ENCODE data around the gene DLG1. TPM values are rescaled to one million over a fixed set of nuclear protein-coding genes. Genes with fewer than 3 reads are reported as not detected.

DLG1 gene
- total and polyA plus RNA-seq, 9 of the 15 experiments (the other 6 are each of a cell fraction or from before 2014, with no cell fraction given) = 9.4 to 63.5 (median 43.6) TPM

- peak; percentile 79 for TF ChIP-seq POLR2B (IDR thresholded peaks at IDR 0.05; ENCODE audit: low read depth, partially characterized antibody)
- no peak for TF ChIP-seq CBFA2T2 (conservative IDR thresholded peaks at IDR 0.05)
- TF ChIP-seq PURB (CRISPR knock-in tag; IDR thresholded peaks at IDR 0.05; ENCODE audit: low read depth) = no peak
- TF ChIP-seq FOS (IDR thresholded peaks at IDR 0.05; ENCODE audit: extremely low read depth, insufficient read length) = no peak
- TF ChIP-seq ZNF830 (CRISPR knock-in tag; IDR thresholded peaks at IDR 0.05) = no peak
- TF ChIP-seq ZNF639 (CRISPR knock-in tag; conservative IDR thresholded peaks at IDR 0.05 in 1 of 2, IDR thresholded peaks at IDR 0.05 in 1 of 2) = no peak; a peak in 1 of 4 replicates
- no peak for TF ChIP-seq PPARD (CRISPR knock-in tag; IDR thresholded peaks at IDR 0.05)
- TF ChIP-seq PCBP1 (IDR thresholded peaks at IDR 0.05; ENCODE audit: low read depth, low read length, poor library complexity, severe bottlenecking) = peak; percentile 14
- TF ChIP-seq E4F1 (CRISPR knock-in tag; IDR thresholded peaks at IDR 0.05; ENCODE audit: borderline replicate concordance) = no peak
- peak; percentile 34; the same call in 1 of the 2 replicates for TF ChIP-seq ETV1 (tag; conservative IDR thresholded peaks at IDR 0.05; ENCODE audit: low read depth)
- peak; percentile 71 for TF ChIP-seq GABPB1 (CRISPR knock-in tag; IDR thresholded peaks at IDR 0.05)
- no peak for TF ChIP-seq ZNF217 (CRISPR knock-in tag; IDR thresholded peaks at IDR 0.05)
- TF ChIP-seq SAP30 (IDR thresholded peaks at IDR 0.05; ENCODE audit: borderline replicate concordance, insufficient read depth, low read depth, low read length, poor library complexity, severe bottlenecking) = peak; percentile 79
- no peak for TF ChIP-seq TBL1XR1 (IDR thresholded peaks at IDR 0.05; ENCODE audit: low read length in 2 of 2)
- no peak for TF ChIP-seq HINFP (tag; conservative IDR thresholded peaks at IDR 0.05; ENCODE audit: low read depth)
- TF ChIP-seq ELF1 (tag; IDR thresholded peaks at IDR 0.05) = no peak
- TF ChIP-seq ZC3H11A (IDR thresholded peaks at IDR 0.05; ENCODE audit: low read depth, low read length) = no peak
- peak; percentile 49 for TF ChIP-seq NEUROD1 (IDR thresholded peaks at IDR 0.05; ENCODE audit: borderline replicate concordance, low read depth, low read length, partially characterized antibody)
- TF ChIP-seq NR2C1 (IDR thresholded peaks at IDR 0.05) = no peak
- TF ChIP-seq NR2C1 (tag; IDR thresholded peaks at IDR 0.05) = no peak
- no peak for TF ChIP-seq FOXP4 (CRISPR knock-in tag; IDR thresholded peaks at IDR 0.05; ENCODE audit: borderline replicate concordance)
Measured at GRCh38 chr3:197298341-197298944, at the start of gene DLG1 (continued).
